Urothelium cell line (cell line): ENCODE results near the gene ERCC3.

Experiments
- DNase-seq: peaks from one replicate; pipeline ENCODE4 v3.0.0; 2011; ENCODE audit warnings: low spot score, mixed read lengths
- FAIRE-seq: peaks from 2 replicates; lab custom pipeline; 2011; peaks lifted over from hg19 to GRCh38; lab: Jason Lieb, UNC

ERCC3 gene

GRCh38 chr2:127293748-127294562 lies at the start of gene ERCC3:
Gene ERCC3 (minus strand): TSS chr2:127294144. CDS start chr2:127294081, 63 bp downstream.
- FAIRE-seq (no peak), DNase-seq (peak; percentile 96)

DNA sequence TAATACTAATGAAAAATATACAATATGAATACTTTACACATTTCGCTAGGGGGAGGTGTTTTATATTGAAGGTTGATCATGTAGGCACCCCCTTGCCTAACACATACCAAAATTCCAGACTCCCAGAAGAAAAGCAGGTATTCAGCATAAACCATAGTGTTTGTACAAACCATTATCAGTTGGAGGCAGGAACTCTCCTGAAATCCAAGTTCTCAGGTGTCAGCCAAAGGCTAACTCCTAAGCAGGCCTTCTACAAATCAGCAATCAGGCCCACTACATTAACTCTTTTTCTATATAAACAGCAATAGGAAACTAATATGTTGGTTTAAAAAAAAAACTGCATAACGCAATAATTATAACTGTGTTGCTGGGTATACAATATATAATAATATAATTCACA lies 49.3 kb upstream of the ERCC3 start:
- DNase-seq (no peak), FAIRE-seq (no peak)

DNA sequence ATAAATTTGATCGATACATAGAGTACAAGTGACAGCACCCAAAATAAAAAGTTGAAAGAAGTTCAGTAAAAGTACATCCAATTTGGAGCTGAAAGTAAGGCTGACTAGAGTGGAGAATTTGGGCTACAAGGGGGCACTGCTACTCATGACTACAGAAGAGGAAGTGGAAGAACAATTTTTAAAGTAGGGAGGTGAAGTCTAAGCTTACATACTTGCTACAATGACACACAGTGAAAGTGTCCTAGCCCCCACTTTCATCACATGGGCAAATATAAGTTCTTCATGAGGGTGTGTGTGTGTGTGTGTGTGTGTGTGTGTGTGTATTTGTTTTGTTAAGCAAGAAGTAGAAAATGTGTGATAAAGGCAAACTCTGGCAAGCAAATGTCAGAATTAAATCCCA lies 48.2 kb upstream of the ERCC3 start:
- no peak for DNase-seq

GRCh38 chr2:127332335-127332734 lies 38.4 kb upstream of the ERCC3 start:
- FAIRE-seq (no peak), DNase-seq (no peak)

More for the DNA sequence above, 48.2 kb upstream of the ERCC3 start:
- FAIRE-seq: no peak

- no peak for FAIRE-seq
These were observed 36.8 kb upstream of the ERCC3 start for GRCh38 chr2:127330753-127331152.

GRCh38 chr2:127326289-127326945 lies 32.5 kb upstream of the ERCC3 start:
- FAIRE-seq (no peak), DNase-seq (no peak)

More at GRCh38 chr2:127330753-127331152, 36.8 kb upstream of the ERCC3 start:
- no peak for DNase-seq

- FAIRE-seq (no peak), DNase-seq (peak; percentile 17)
These were observed 30.7 kb upstream of the ERCC3 start for GRCh38 chr2:127324635-127325034.

- no peak for FAIRE-seq
These were observed 27.4 kb upstream of the ERCC3 start for GRCh38 chr2:127321303-127321702.

DNA sequence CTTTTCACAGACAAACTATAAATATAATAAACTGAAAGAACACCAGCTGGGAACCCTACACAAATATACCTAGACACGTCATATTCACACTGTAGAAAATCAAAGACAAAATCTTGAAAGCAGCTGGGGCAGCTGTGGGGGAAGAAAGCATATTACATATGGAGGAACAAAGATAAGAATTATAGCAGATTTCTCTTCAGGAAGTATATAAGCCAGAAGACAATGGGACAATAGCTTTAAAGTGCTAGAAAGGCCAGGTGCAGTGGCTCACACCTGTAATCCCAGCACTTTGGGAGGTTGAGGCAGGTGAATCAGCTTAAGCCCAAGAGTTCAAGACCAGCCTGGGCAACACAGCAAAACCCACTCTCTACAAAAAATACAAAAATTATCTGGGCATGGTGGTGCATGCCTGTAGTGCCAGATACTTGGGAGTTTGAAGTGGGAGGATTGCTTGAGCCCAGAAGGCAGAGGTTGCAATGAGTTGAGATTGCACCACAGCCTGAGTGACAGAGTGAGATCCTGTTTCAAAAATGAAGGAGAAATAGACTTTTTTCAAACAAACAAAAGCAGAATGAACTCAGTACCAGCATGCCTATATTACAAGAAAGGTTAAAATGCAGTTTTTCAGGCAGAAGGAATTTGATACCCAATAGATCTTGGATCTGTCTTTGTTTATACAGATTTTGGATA lies 26.8 kb upstream of the ERCC3 start:
- FAIRE-seq (no peak), DNase-seq (no peak)

More at GRCh38 chr2:127321303-127321702, 27.4 kb upstream of the ERCC3 start:
- no peak for DNase-seq

DNA sequence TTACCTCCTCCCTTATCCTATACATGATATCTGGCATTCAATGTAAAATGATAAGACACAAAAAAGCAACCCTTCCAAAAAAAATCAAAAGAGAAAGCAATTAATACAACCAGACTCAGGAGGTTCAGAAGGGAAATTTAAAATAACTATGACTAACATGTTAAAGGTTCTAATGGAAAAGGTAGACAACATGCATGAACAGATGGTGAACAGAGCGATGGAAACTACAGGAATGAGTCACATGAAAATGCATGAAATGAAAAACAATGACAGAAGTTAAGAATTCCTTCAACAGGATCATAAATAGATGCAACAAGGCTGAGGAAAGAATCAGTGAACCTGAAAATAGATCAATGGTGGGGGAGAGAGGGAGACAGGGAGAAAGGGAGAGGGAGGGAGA lies 26.1 kb upstream of the ERCC3 start:
- FAIRE-seq (no peak), DNase-seq (no peak)

GRCh38 chr2:127314193-127314988 lies 20.4 kb upstream of the ERCC3 start:
- FAIRE-seq: no peak
- no peak for DNase-seq

GRCh38 chr2:127313406-127313805 lies 19.5 kb upstream of the ERCC3 start:
- FAIRE-seq: no peak
- DNase-seq: no peak

DNA sequence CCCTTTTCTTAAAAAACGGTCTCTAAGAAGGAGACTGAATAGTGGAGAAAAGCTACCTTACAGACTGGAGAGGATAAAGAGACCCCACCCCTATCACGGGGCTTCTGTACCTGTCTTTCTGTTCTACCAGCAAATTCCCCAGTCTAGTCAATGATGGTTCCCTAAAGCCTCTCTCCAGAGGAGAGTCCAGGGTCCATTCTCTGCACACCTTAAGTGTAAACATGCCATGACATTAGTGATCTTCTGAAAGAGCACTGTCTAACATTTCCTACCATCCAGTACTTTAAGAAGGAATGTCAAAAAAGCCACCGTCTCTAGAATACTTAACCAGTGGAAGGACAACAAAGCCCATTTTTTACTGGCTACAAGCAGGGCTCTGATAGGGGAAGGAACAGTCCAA lies 17.0 kb upstream of the ERCC3 start:
- FAIRE-seq (no peak), DNase-seq (no peak)

GRCh38 chr2:127309468-127309867 lies 15.5 kb upstream of the ERCC3 start:
- no peak for FAIRE-seq
- no peak for DNase-seq

- DNase-seq (no peak), FAIRE-seq (no peak)
These were observed 14.7 kb upstream of the ERCC3 start for GRCh38 chr2:127308586-127309138.

DNA sequence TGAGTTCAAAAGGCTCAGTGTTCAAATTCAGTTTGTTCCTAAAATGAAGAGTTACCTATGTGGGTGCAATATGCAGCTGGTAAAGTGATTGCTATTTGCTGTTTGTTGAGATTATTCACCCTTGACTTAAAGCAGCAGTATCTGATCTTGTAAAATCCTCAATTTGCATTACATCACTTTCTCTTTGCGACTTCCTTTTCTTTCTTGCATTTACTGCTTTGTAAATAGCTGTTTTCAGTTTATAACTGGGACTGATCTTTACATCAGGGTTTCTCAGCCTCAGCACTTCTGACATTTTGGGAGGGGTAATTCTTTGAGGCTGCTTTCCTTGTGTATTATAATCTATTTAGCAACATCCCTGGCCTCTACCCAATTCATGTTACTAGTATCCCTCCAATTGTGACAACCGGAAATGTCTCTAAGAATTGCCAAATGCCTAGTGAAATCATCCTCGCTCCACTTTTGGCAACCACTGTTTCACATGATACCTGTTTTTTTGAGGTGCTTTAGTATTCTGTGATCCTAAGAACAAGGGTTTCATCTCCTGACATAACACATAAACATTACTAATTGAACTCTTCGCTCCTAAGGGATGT lies 12.1 kb upstream of the ERCC3 start:
- FAIRE-seq (no peak), DNase-seq (no peak)

- DNase-seq (no peak), FAIRE-seq (peak; percentile 94)
These were observed 8.2 kb upstream of the ERCC3 start for GRCh38 chr2:127302168-127302567.

DNA sequence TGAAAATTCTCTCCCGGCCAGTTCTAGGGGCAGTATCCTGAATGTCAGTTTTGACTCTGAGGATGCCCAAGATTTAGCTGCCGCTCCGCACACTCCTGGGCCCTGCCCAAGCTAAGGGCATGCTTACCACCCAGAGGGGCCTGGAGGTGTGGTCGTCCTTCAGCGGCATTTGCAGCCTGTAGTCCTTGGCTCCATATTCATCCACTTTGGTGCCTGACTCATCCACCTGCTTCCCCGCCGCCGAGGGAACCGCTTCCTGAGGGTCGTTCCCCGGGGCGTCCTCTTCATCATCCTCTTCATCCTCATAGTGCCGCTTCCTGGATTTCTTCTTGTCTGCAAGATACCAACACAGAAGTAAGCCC lies 577 bp downstream of the ERCC3 start:
- DNase-seq (peak; percentile 21), FAIRE-seq (no peak)

- DNase-seq (no peak), FAIRE-seq (no peak)
These were observed 5.7 kb downstream of the ERCC3 start for GRCh38 chr2:127288274-127288673.

DNA sequence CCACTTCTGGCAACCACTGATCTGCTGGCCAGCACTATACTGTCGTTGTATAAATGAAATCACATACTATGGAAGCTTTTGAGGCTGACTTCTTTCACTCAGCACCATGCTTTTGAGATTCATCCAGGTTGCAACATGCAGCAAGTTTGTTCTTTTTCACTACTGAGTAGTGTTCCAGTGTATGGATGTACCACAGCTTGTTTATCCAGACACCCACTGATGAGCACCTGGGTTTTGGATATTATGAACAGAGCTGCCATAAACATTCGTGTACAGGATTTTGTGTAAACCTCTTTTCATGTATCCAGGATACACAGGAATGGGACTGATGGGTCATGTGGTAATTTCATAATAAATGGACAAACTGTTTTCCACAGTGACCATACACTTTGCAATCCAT lies 10.7 kb downstream of the ERCC3 start:
- FAIRE-seq: no peak
- no peak for DNase-seq
